ENCODE results near the gene IFNG-AS1. TPM values are rescaled to one million over a fixed set of nuclear protein-coding genes. Genes with fewer than 3 reads are reported as not detected.

IFNG-AS1 gene
- not detected in 2 replicates for total RNA-seq

GRCh38 chr12:67989184-67989920 lies at the start of gene IFNG-AS1:
TSS of gene IFNG-AS1 (plus strand) at chr12:67989447.
- DNase-seq (ENCODE audit: low read depth in 2 of 2), result no peak

GRCh38 chr12:67939611-67940010 lies 49.6 kb upstream of the IFNG-AS1 start:
- DNase-seq (ENCODE audit: low read depth in 2 of 2), result no peak

- DNase-seq (ENCODE audit: low read depth in 2 of 2), result no peak
Measured at GRCh38 chr12:67940780-67941243, 48.4 kb upstream of the IFNG-AS1 start.

GRCh38 chr12:67942724-67943123 lies 46.5 kb upstream of the IFNG-AS1 start:
- DNase-seq (ENCODE audit: low read depth in 2 of 2), result no peak

- DNase-seq (ENCODE audit: low read depth in 2 of 2), result peak; percentile 57 to 69
Measured at GRCh38 chr12:67943141-67943892, 45.9 kb upstream of the IFNG-AS1 start.

GRCh38 chr12:67944093-67944492 lies 45.2 kb upstream of the IFNG-AS1 start:
- no peak for DNase-seq (ENCODE audit: low read depth in 2 of 2)

GRCh38 chr12:67952787-67953186 lies 36.5 kb upstream of the IFNG-AS1 start:
- no peak for DNase-seq (ENCODE audit: low read depth in 2 of 2)

- no peak for DNase-seq (ENCODE audit: low read depth in 2 of 2)
Measured at GRCh38 chr12:67957383-67957782, 31.9 kb upstream of the IFNG-AS1 start.

GRCh38 chr12:67958187-67958586 lies 31.1 kb upstream of the IFNG-AS1 start:
- DNase-seq (ENCODE audit: low read depth in 2 of 2), result no peak

GRCh38 chr12:67964456-67964855 lies 24.8 kb upstream of the IFNG-AS1 start:
- no peak for DNase-seq (ENCODE audit: low read depth in 2 of 2)

GRCh38 chr12:67966560-67966959 lies 22.7 kb upstream of the IFNG-AS1 start:
- no peak for DNase-seq (ENCODE audit: low read depth in 2 of 2)

- no peak for DNase-seq (ENCODE audit: low read depth in 2 of 2)
Measured at GRCh38 chr12:67968321-67968720, 20.9 kb upstream of the IFNG-AS1 start.

- no peak for DNase-seq (ENCODE audit: low read depth in 2 of 2)
Measured at GRCh38 chr12:67968725-67969124, 20.5 kb upstream of the IFNG-AS1 start.

- DNase-seq (ENCODE audit: low read depth in 2 of 2), result no peak
Measured at GRCh38 chr12:67969134-67969802, 20.0 kb upstream of the IFNG-AS1 start.

GRCh38 chr12:67977668-67978067 lies 11.6 kb upstream of the IFNG-AS1 start:
- DNase-seq (ENCODE audit: low read depth in 2 of 2), result no peak

GRCh38 chr12:67980391-67980790 lies 8.9 kb upstream of the IFNG-AS1 start:
- no peak for DNase-seq (ENCODE audit: low read depth in 2 of 2)

GRCh38 chr12:67981287-67982162 lies 7.7 kb upstream of the IFNG-AS1 start:
- no peak for DNase-seq (ENCODE audit: low read depth in 2 of 2)

GRCh38 chr12:67982164-67982563 lies 7.1 kb upstream of the IFNG-AS1 start:
- DNase-seq (ENCODE audit: low read depth in 2 of 2), result no peak

GRCh38 chr12:67986632-67987031 lies 2.6 kb upstream of the IFNG-AS1 start:
- no peak for DNase-seq (ENCODE audit: low read depth in 2 of 2)

- no peak for DNase-seq (ENCODE audit: low read depth in 2 of 2)
Measured at GRCh38 chr12:67988601-67989021, 636 bp upstream of the IFNG-AS1 start.

- DNase-seq (ENCODE audit: low read depth in 2 of 2), result no peak
Measured at GRCh38 chr12:67991158-67991557, 1.9 kb downstream of the IFNG-AS1 start.

All from dermis microvascular lymphatic vessel endothelial cell (primary cell).